IgD-negative memory B cell (primary cell): Measurements from ENCODE around the gene KLHL22. TPM values are rescaled to one million over a fixed set of nuclear protein-coding genes. Genes with fewer than 3 reads are reported as not detected.
"Not testable (repeated sequence)": the region's sequence is repeated elsewhere in the genome, so short reads cannot be mapped to it uniquely, and the experiment has no call there.

Experiments
- H3K27ac Mint-ChIP-seq, 3 donors: one replicate each; pipeline ENCODE4 v1.8.0; 2020 to 2022; ENCODE audit warnings: mild to moderate bottlenecking in 3 of 3, mixed read lengths in 3 of 3, moderate library complexity in 1 of 3
- H3K27me3 Mint-ChIP-seq: one replicate; pipeline ENCODE4 v1.8.0; 2021; ENCODE audit warnings: mixed read lengths
- H3K36me3 Mint-ChIP-seq: one replicate; pipeline ENCODE4 v1.8.0; 2020; ENCODE audit warnings: mild to moderate bottlenecking, mixed read lengths
- H3K4me1 Mint-ChIP-seq, 3 donors: one replicate each; pipeline ENCODE4 v1.8.0; 2020 to 2022; ENCODE audit warnings: mixed read lengths in 3 of 3, mild to moderate bottlenecking in 1 of 3
- H3K4me3 Mint-ChIP-seq, 4 donors: one replicate each; pipeline ENCODE4 v1.8.0; 2020 to 2022; ENCODE audit warnings: mild to moderate bottlenecking in 4 of 4, mixed read lengths in 4 of 4, moderate library complexity in 3 of 4
- H3K9me3 Mint-ChIP-seq, 3 donors: one replicate each; pipeline ENCODE4 v1.8.0; 2020 to 2021; ENCODE audit warnings: mixed read lengths in 3 of 3, mild to moderate bottlenecking in 1 of 3
- polyA plus RNA-seq: library from polyadenylated mRNA; unstranded; fragments of 300-500 nt; fragmentation: Illumina TruSeq; gene quantifications from one replicate; pipeline ENCODE4 v1.2.3, GENCODE V29; 2021

Gene KLHL22
- 20.8 TPM for polyA plus RNA-seq

GRCh38 chr22:20494978-20495860 is at the start of gene KLHL22:
KLHL22 (minus strand) TSS chr22:20495795; CDS start chr22:20489211, 6,584 bp downstream.
- Mint-ChIP-seq H3K4me3 (peak within 1 kb of the TSS; percentile 89 to 97 (median 93)), H3K27ac (peak within 1 kb of the TSS; percentile 86 to 98 (median 90)), H3K36me3 (peaks cover 2% of the 10 kb centered on the region), H3K9me3 (no peaks in the 10 kb centered on the region), H3K4me1 (peaks cover 9 to 27% (median 25%) of the 10 kb centered on the region in 3 donors), H3K27me3 (no peaks in the 10 kb centered on the region)

GRCh38 chr22:20545318-20545634 is 49.7 kb upstream of the KLHL22 start:
- not testable (repeated sequence) for H3K9me3 Mint-ChIP-seq, H3K27me3 Mint-ChIP-seq, H3K4me3 Mint-ChIP-seq, H3K36me3 Mint-ChIP-seq
- Mint-ChIP-seq H3K4me1 (peaks cover 15 to 32% (median 24%) of the 10 kb centered on the region in 3 donors), H3K27ac (peak overlapping the region in 1 of 3 donors; percentile 88)

GRCh38 chr22:20542736-20543135 is 47.1 kb upstream of the KLHL22 start:
- Mint-ChIP-seq H3K27ac (no peak overlapping the region), H3K36me3 (peaks cover 8% of the 10 kb centered on the region), H3K4me3 (no peak overlapping the region), H3K4me1 (peaks cover 0 to 10% (median 6%) of the 10 kb centered on the region in 3 donors), H3K9me3 (no peaks in the 10 kb centered on the region), H3K27me3 (no peaks in the 10 kb centered on the region)

- H3K27ac Mint-ChIP-seq = no peak overlapping the region
- peaks cover 0 to 10% (median 6%) of the 10 kb centered on the region in 3 donors for H3K4me1 Mint-ChIP-seq
- no peaks in the 10 kb centered on the region for H3K9me3 Mint-ChIP-seq
- H3K4me3 Mint-ChIP-seq = no peak overlapping the region
- H3K36me3 Mint-ChIP-seq = peaks cover 8% of the 10 kb centered on the region
- no peaks in the 10 kb centered on the region for H3K27me3 Mint-ChIP-seq
Measured at GRCh38 chr22:20542055-20542454, 46.5 kb upstream of the KLHL22 start.

GRCh38 chr22:20538875-20539274 is 43.3 kb upstream of the KLHL22 start:
- H3K4me1 Mint-ChIP-seq = peaks cover 2 to 12% (median 9%) of the 10 kb centered on the region in 3 donors
- H3K27me3 Mint-ChIP-seq, H3K27ac Mint-ChIP-seq, H3K36me3 Mint-ChIP-seq, H3K4me3 Mint-ChIP-seq, H3K9me3 Mint-ChIP-seq: not testable (repeated sequence)

- no peaks in the 10 kb centered on the region for H3K9me3 Mint-ChIP-seq
- H3K27me3 Mint-ChIP-seq = no peaks in the 10 kb centered on the region
- no peak overlapping the region for H3K27ac Mint-ChIP-seq
- peaks cover 3 to 14% (median 12%) of the 10 kb centered on the region in 3 donors for H3K4me1 Mint-ChIP-seq
- H3K36me3 Mint-ChIP-seq = peaks cover 7% of the 10 kb centered on the region
- H3K4me3 Mint-ChIP-seq = no peak overlapping the region
Measured at GRCh38 chr22:20537983-20538382, 42.4 kb upstream of the KLHL22 start.

DNA sequence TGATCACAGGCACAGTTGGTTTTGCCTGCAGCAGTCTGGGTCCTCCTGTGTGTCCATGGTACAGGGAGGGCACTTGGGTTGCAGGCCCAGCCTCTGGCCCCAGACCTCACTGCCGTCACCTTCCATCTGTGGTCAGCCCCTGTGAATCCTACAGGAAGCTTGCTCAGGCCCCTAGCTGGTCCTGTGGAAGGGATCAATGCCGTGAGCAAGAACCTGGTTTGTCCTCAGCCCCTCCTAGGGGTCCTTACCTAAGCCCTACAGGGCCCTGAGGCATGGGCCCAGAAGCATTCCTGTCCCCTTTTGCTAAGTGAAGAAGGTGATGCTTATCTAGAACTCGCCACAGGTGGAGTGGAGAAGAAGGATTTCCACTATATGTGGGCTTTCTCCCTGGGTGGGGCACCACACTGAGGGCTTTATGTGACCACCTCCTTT is 41.7 kb upstream of the KLHL22 start:
- Mint-ChIP-seq H3K36me3 (peaks cover 7% of the 10 kb centered on the region), H3K4me1 (peaks cover 7 to 13% (median 12%) of the 10 kb centered on the region in 3 donors), H3K27ac (peak overlapping the region in 1 of 3 donors; percentile 67), H3K9me3 (no peaks in the 10 kb centered on the region), H3K4me3 (no peak overlapping the region), H3K27me3 (no peaks in the 10 kb centered on the region)

- Mint-ChIP-seq H3K4me1 (peaks cover 10 to 13% (median 11%) of the 10 kb centered on the region in 3 donors), H3K4me3 (peak overlapping the region in 1 of 4 donors; percentile 35), H3K27ac (peak overlapping the region in 2 of 3 donors; percentile 67 to 71), H3K9me3 (no peaks in the 10 kb centered on the region), H3K36me3 (peaks cover 7% of the 10 kb centered on the region), H3K27me3 (no peaks in the 10 kb centered on the region)
Measured at GRCh38 chr22:20536590-20537324, 41.2 kb upstream of the KLHL22 start.

DNA sequence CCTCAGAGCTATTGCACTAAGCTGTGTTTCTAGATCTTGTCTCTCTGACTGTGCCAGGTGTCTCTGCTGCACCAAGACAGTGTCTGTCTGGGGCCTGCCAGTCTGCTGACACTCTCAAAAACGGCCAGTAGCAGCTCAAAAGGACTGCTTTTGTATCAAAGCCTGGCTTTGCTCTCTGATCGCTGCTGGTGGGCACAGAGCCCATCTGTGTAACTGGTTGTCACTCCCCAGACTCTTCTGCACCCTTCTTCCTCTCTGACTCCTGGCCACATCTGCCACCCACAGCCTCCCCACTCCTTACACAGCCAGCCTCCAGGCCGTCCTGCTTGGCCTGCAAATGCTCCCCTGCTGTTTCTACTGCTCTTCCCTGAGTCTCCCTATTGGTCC is 38.3 kb upstream of the KLHL22 start:
- Mint-ChIP-seq H3K4me1 (peaks cover 11 to 17% (median 13%) of the 10 kb centered on the region in 3 donors), H3K4me3 (no peak overlapping the region), H3K27me3 (no peaks in the 10 kb centered on the region), H3K36me3 (peaks cover 4% of the 10 kb centered on the region), H3K9me3 (no peaks in the 10 kb centered on the region), H3K27ac (peak overlapping the region in 1 of 3 donors; percentile 11)

- Mint-ChIP-seq H3K27ac (no peak overlapping the region), H3K27me3 (no peaks in the 10 kb centered on the region), H3K9me3 (no peaks in the 10 kb centered on the region), H3K4me1 (peaks cover 11 to 17% (median 13%) of the 10 kb centered on the region in 3 donors), H3K36me3 (peaks cover 4% of the 10 kb centered on the region), H3K4me3 (peak overlapping the region in 1 of 4 donors; percentile 54)
Measured at GRCh38 chr22:20533095-20533878, 37.7 kb upstream of the KLHL22 start.

DNA sequence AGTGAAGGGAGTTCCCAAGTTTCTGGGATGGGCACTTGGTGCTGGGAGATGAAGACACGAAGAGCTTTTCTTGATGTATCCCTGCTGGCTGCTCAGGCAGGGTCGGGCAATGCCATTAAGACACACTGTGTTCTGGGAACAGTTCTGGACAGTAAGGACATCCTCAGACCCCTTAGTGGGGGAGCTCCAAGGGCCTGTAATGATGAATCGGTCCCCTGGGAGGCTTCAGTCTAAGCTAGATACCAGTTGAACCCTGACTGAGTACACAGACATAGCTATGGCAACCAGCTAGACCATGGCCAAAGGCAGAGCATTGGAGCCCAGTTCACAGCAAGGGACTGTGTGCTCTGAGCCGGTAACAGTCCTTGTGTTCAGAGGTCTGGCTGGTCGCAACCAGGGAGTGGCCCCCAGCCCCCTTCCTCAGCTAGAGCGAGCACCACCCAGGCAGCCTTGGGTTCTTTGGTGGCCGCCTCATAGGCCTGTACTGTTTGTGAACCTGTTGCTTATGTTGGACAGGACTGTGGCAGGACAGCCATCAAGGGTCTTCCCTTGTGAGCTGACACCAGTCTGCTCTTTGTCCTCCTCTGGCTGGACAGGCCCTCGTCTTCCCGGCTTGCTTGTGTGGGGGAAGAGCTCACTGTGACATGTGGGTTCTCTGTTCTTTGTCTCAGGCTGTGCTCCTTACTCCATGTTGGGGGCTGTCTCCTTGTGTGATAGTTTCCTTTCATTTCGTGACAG is 36.8 kb upstream of the KLHL22 start:
- H3K27me3 Mint-ChIP-seq = no peaks in the 10 kb centered on the region
- no peaks in the 10 kb centered on the region for H3K9me3 Mint-ChIP-seq
- peak overlapping the region in 1 of 4 donors; percentile 63 for H3K4me3 Mint-ChIP-seq
- H3K4me1 Mint-ChIP-seq = peaks cover 13 to 17% (median 13%) of the 10 kb centered on the region in 3 donors
- peak overlapping the region in 1 of 3 donors; percentile 59 for H3K27ac Mint-ChIP-seq
- H3K36me3 Mint-ChIP-seq = peaks cover 8% of the 10 kb centered on the region

DNA sequence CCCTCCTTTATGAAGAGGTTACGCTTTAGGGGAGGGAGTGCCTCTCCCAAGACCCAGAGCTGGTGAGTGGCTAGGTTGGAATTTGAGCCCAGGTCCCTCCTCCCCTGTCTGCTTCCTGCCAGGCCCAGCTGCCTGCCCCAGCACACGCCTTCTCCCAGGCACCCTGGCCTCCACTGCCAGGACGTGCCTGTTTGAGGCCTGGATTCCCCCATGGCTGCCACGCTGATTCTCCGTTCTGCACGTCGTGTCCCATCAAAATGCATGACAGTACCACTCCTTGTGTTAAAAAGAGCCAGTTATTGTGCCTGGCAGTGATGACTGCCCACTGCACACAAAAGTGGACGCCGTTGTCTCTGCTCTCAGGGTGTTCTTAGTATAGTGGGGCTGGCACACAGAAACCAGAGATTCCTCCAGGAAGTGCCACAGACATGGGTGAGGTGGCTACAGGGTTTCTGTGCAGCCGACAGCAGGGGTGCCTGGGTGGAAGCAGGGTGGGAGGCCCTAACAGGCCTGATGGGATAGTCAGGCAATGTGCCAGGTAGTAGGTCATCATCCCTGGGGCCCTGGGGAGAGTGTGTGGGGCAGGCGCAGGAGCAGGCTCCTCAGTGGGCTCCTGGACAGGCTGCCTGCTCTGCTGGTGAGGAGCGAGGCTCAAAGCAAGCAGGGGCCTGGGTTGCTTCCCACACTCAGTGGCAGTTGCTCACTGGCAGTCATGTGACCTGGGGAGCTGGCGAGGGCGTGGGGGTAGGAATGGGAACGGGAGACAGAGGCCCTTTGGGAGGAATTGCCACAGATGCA is 36.0 kb upstream of the KLHL22 start:
- Mint-ChIP-seq H3K4me3 (peak overlapping the region in 2 of 4 donors; percentile 63), H3K4me1 (peaks cover 18 to 22% (median 20%) of the 10 kb centered on the region in 3 donors), H3K36me3 (peaks cover 8% of the 10 kb centered on the region), H3K9me3 (no peaks in the 10 kb centered on the region), H3K27ac (peak overlapping the region in 1 of 3 donors; percentile 59), H3K27me3 (no peaks in the 10 kb centered on the region)

DNA sequence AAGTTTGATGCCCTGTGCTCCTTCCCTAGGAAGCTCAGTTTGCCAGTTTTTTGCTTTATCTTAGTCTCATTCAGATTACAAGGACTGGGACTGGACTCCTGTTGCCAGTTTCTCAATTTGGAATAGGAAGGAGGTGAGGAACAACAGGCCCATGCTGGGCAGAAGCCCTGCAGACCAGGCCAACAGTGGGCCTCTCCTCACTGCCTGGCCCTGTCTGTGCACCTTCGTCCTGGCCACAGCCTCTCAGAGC is 35.5 kb upstream of the KLHL22 start:
- Mint-ChIP-seq H3K36me3 (peaks cover 10% of the 10 kb centered on the region), H3K4me1 (peaks cover 20 to 25% (median 22%) of the 10 kb centered on the region in 3 donors), H3K27ac (no peak overlapping the region)

More for the DNA sequence above, 35.5 kb upstream of the KLHL22 start:
- no peak overlapping the region for H3K4me3 Mint-ChIP-seq
- H3K9me3 Mint-ChIP-seq = no peaks in the 10 kb centered on the region
- no peaks in the 10 kb centered on the region for H3K27me3 Mint-ChIP-seq
